NCI-H524 treated with DMSO at 0.1 percent for 48 hours (cell line): ENCODE data around the gene ANKRD37.

Experiments used
- DNase-seq: peaks from one replicate; lab custom pipeline; 2025; lab: John Stamatoyannopoulos, UW

The ANKRD37 gene

DNA sequence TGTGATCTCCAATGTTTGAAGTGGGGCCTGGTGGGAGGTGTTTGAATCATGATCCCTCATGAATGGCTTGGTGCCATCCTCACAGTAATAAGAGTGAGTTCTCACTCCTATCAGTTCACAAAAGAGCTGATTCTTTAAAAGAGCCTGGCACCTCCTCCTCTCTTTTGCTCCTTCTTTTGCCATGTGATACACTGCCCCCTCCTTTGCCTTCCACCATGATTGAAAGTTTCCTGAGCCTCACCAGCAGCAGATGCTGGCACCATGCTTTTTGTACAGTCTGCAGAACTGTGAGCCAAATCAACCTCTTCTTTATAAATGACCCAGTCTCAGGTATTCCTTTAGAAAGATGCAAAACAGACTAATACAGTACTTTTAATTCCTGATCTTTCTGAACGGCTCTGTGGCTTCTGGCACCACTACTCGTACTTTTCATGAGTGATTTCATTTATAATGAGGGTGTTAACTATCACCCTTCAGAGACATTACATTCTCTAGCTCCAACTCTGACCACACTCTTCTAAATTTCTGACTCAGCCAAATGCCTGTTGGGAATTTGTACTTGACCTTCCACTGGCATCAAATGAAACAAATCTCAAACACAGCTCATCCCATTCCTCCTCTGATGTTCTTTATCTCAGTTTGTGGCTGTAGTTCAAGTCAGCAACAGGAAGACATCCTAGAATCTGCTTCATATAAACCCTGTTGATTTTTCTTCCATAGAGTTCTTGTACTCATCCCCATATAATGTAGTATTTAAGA lies 24.9 kb downstream of the ANKRD37 start:
- no peak for DNase-seq

DNA sequence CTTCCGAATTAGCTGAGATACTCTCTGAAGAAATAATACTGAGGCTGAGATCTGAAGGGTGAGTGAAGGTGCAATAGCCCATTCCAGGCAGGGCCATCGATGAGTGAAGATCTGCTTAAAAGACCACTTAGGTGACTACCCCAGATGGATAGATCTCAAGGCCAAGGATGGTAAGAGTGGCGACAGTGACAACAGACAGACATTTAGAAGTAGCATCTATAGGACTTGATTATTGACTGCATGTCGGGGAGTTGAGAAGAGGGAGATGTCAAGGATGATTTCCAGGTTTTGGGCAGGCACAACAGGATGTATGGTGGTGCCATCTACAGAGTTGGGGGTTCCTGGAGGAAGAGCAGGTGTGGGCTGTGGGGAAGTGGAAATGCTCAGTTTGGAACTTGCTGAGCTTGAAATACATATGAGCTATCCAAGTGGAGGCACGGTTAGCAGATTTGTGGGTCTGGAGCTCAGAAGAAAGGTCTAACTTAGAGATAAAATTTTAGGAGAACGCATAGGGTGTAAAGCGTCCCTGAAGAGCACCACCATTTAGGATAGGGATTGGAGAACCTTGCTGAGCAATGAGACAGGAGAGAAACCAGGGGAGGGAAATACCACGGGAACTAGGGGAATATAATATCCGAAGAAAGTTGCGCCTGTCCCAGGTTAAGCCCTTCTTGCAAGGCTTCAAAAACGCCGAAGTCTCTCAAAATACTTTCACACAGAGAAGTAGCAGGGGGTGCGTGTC lies 28.4 kb downstream of the ANKRD37 start:
- DNase-seq: no peak

DNA sequence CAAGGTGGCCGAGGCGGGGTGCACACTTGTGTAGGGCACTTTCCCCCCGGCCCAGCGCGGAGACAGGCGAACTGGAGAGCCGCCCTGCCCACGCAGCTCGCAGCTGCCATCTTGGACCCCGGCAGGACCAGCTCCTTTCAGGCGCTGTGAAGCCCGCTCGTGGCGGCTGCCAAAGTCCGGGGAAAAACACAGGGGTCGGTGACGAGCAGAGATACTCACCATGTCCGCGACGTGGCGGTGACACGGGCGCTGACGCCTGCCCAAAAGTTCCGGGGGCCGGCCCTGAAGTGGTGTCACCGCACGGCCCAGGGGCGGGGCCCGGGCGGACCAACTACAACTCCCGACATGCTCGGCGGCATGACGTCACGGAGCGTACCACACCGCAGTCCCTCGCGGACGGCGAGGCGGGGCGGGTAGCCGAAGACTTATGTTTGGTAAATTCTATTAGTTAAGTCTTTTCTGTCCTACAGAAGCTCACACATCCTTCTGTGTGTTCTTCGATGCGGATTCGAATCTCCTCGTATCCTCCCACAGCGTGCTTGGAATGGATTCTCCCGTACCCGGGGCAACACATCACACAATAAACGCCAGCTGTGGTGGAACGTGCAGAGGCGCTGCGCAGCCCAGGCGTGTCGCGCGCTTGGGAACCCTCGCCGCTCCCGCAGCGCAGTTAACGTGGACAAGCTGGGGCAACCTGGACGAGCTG lies 29.2 kb downstream of the ANKRD37 start, which contains the start of gene UFSP2:
Gene UFSP2, minus strand, starts transcription at position 318 of the 706 bp plus-strand sequence. Its CDS starts 96 bp downstream, at position 222.
- DNase-seq: peak; percentile 19

DNA sequence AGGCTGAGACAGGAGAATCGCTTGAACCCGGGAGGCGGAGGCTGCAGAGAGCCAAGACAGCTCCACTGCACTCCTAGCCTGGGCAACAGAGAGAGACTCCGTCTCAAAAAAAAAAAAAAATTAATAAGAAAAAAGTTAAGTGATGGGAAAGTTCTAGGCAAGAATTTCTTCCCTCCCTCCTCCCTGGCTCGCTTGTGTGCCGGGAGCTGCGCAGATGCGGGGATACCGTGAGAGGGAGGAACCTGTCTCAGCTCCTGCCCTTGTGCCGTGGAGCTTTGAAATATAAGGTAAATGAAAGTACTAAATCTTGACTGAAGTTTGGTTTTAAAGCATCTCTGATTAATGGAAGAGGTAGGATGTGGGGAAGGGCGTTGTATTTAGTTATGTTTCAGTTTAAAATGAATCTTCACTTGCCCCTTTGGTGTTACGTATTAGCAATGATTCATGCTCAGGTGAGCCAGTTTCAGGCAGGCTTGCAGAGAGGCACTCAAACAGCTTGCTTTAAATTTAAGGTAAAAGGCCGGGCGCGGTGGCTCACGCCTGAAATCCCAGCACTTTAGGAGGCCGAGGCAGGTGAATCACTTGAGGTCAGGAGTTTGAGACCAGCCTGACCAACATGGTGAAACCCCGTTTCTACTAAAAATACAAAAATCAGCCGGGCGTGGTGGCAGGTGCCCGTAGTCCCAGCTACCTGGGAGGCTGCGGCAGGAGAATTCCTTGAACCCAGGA lies 30.5 kb downstream of the ANKRD37 start:
- no peak for DNase-seq

DNA sequence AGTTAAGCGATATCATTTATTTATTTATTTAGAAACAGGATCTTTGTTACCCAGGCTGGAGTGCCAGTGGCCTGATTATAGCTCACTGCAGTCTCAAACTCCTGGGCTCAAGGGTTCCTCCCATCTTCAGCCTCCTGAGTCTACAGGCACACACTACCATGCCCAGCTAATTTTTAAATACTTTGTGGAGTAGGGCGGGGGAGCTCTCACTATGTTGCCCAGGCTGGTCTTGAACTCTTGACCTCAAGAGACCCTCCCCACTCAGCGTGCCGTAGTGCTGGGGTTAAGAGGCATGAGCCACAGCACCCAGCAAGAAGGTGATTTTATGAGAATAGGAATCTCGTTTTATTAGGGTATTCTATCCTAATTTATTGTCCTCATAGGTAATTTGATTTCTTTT lies 33.0 kb downstream of the ANKRD37 start:
- DNase-seq: no peak

DNA sequence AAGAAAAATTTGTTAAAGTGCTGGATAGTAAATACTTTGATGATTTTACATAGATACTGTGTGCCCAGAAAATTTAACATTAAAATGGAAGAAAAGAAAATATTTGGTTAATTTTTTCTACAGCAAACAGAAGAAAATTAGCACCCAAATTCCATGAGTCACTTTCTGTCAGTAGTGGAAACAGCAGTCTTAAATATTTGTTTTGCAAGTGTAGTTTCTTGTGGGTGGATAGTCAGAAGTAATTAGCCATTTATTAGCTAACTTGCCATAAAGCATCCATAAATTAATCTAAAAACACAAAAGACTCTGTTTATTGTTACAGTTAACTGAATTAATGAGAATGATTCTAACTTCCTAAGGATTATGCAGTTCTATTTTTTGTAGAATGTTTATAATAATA lies 38.8 kb downstream of the ANKRD37 start:
- DNase-seq: no peak

DNA sequence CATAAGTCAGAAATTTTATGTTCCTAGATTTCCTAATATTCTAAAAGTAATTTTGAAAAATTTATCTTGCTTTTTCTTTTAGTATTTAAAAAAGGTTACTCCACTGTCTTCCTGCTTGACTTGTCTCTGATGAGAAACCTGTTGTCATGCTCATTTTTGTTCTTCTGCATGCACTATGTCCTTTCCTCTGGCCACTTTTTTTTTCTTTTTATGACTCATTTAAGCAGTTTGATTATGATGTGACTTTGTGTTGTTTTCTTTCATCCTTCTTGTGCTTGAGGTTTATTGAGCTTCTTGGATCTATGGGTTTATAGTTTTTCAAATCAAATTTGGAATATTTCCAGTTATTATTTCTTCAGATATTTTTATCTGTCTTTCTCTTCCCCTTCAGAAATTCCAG lies 41.2 kb downstream of the ANKRD37 start:
- DNase-seq: no peak

DNA sequence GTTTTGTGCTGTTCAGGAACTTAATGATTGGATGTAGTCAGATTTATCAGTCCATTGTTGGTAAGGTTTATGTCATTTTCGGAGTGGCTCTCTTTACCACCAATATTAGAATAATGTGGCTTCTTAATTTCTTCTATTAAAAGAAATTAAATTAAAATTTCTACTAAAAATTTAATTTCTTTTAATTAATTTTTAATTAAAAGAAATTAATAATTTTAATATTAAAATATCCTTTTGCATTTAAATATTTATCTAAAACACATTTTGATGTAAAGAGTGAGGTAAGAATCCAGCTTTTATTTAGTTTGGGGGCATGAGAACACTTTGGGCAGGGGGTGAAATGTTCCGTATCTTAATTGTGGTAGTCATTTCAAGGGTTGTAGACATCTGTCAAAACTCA lies 44.8 kb downstream of the ANKRD37 start:
- no peak for DNase-seq

DNA sequence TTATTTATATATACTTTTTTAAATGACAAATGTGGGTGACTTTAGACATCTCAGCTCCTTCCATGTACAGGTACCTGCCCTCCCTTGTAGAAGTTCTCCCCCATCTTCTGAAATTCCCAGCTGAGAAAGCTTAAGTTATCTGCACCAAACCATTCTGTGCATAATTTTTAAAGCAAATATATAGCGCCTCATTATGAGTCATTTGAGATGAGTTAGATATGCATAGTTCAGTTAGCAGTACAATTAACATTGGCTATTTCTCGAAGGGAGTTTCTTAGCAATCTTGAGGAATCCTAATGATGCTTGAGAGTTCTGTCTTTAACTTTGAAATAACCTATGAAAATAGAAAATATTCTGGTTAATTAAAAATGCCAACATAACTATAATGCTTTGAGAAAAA lies 48.6 kb downstream of the ANKRD37 start:
- DNase-seq: no peak
